Jurkat, Clone E6-1 (cell line): Measurements from ENCODE around the gene INPP5A.
"Not testable (repeated sequence)": the region's sequence is repeated elsewhere in the genome, so short reads cannot be mapped to it uniquely, and the experiment has no call there.

Source experiments
- DNase-seq: peaks from one replicate; pipeline ENCODE4 v3.0.0-alpha.2; 2011; ENCODE audit warnings: low read depth, low spot score
- H3K4me3 ChIP-seq: 2 replicates; pipeline ENCODE4 v1.5.1; 2011; ENCODE audit warnings: mild to moderate bottlenecking, low read length, control low read depth, moderate library complexity

The INPP5A gene

GRCh38 chr10:132762267-132762666, 224.7 kb downstream of the INPP5A start:
- H3K4me3 ChIP-seq: no peak overlapping the region
- DNase-seq: no peak

- DNase-seq: no peak
- H3K4me3 ChIP-seq: no peak overlapping the region
Measured at GRCh38 chr10:132763545-132763944, 226.0 kb downstream of the INPP5A start.

GRCh38 chr10:132764108-132764507, 226.5 kb downstream of the INPP5A start:
- DNase-seq: no peak
- no peak overlapping the region for H3K4me3 ChIP-seq

- peak; percentile 9 for DNase-seq
- no peak overlapping the region for H3K4me3 ChIP-seq
Measured at GRCh38 chr10:132765435-132765834, 227.8 kb downstream of the INPP5A start.

- no peak overlapping the region for H3K4me3 ChIP-seq
- DNase-seq: no peak
Measured at GRCh38 chr10:132766291-132766690, 228.7 kb downstream of the INPP5A start.

- no peak for DNase-seq
- no peak overlapping the region for H3K4me3 ChIP-seq
Measured at GRCh38 chr10:132768346-132769248, 231.0 kb downstream of the INPP5A start.

GRCh38 chr10:132770061-132771021, 232.8 kb downstream of the INPP5A start:
- H3K4me3 ChIP-seq: no peak overlapping the region
- no peak for DNase-seq

- not testable (repeated sequence) for DNase-seq, H3K4me3 ChIP-seq
Measured at GRCh38 chr10:132772816-132773215, 235.2 kb downstream of the INPP5A start.

- no peak for DNase-seq
- H3K4me3 ChIP-seq: no peak overlapping the region
Measured at GRCh38 chr10:132774181-132774901, 236.8 kb downstream of the INPP5A start.

- H3K4me3 ChIP-seq: no peak overlapping the region
- DNase-seq: no peak
Measured at GRCh38 chr10:132774902-132775863, 237.6 kb downstream of the INPP5A start.

- no peak overlapping the region for H3K4me3 ChIP-seq
- no peak for DNase-seq
Measured at GRCh38 chr10:132776186-132776585, 238.6 kb downstream of the INPP5A start.

- no peak overlapping the region for H3K4me3 ChIP-seq
- no peak for DNase-seq
Measured at GRCh38 chr10:132776821-132777220, 239.2 kb downstream of the INPP5A start.

GRCh38 chr10:132777441-132777840, 239.9 kb downstream of the INPP5A start:
- H3K4me3 ChIP-seq: no peak overlapping the region
- DNase-seq: no peak

- H3K4me3 ChIP-seq: no peak overlapping the region
- no peak for DNase-seq
Measured at GRCh38 chr10:132779549-132780294, 242.1 kb downstream of the INPP5A start.

GRCh38 chr10:132780356-132780755, 242.8 kb downstream of the INPP5A start:
- DNase-seq: no peak
- H3K4me3 ChIP-seq: no peak overlapping the region

- DNase-seq: no peak
- H3K4me3 ChIP-seq: no peak overlapping the region
Measured at GRCh38 chr10:132781556-132781955, 244.0 kb downstream of the INPP5A start.

- H3K4me3 ChIP-seq: no peak overlapping the region
- no peak for DNase-seq
Measured at GRCh38 chr10:132783165-132783939, 245.8 kb downstream of the INPP5A start.
